DMS 273 (cell line): ENCODE data around the gene IL20RA.

Experiments
- DNase-seq: peaks from one replicate; lab custom pipeline; 2025; ENCODE audit not compliant: unreplicated experiment; lab: John Stamatoyannopoulos, UW

IL20RA gene

GRCh38 chr6:137045222-137045789, 541 bp upstream of the IL20RA start:
- DNase-seq: no peak

- DNase-seq: peak; percentile 82
These were observed 927 bp downstream of the IL20RA start for GRCh38 chr6:137043710-137044365.

GRCh38 chr6:137040393-137040792, 4.4 kb downstream of the IL20RA start:
- DNase-seq: no peak

GRCh38 chr6:137039010-137039409, 5.8 kb downstream of the IL20RA start:
- no peak for DNase-seq

GRCh38 chr6:137036566-137037300, 8.0 kb downstream of the IL20RA start:
- peak; percentile 35 for DNase-seq

DNA sequence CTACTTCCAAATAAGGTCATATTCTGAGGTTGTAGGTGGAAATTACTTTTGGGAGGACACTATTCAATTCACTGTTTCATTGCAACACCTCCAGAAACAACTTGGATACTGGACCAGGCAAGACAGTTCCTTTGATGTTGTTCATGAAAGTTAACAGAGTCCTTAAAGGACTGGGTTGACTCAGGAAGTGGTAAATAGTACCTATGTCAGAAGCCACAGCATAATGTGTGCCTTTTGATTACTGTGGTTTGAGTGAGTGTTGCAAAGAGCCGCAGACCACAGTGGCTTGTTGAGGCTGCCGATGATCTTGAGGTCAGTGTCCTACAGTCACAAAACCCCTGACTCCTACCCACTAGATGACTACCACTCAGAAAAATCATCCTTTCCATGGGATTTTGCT, 10.9 kb downstream of the IL20RA start:
- no peak for DNase-seq

DNA sequence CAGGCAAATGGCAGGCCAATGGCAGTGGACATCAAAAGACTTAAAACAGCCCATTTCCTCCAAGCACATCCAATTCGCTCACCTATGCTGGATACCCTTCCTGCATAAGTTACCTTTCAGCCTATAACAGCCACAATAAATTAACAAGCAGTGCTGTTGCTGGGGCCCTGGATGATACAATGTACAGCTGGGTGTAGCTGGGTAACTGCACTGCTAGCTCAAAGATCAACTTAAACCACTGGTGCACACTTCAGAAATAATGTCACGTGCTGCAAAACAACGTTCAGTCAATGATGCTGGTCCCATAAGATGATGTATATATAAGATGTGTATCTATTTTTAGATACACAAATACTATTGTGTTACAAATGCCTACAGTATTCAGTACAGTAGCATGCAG, 13.6 kb downstream of the IL20RA start:
- DNase-seq: no peak

DNA sequence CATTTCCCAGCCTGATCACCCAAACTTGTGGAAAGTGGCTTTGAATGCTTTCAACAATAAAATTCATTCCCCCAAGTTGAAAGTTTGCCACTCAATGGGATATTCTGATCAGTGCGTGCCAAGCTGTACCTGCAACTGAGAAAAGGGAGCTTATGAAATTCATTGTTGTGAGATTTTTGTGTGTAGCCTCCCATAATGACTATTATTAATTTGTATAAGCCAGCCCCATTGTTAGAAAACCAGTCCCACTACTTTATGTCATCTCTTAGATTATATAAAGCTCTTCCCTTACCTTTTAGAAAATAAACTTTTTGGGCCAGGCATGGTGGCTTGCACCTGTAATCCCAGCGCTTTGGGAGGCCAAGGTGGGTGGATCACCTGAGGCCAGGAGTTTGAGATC, 15.9 kb downstream of the IL20RA start:
- no peak for DNase-seq

DNA sequence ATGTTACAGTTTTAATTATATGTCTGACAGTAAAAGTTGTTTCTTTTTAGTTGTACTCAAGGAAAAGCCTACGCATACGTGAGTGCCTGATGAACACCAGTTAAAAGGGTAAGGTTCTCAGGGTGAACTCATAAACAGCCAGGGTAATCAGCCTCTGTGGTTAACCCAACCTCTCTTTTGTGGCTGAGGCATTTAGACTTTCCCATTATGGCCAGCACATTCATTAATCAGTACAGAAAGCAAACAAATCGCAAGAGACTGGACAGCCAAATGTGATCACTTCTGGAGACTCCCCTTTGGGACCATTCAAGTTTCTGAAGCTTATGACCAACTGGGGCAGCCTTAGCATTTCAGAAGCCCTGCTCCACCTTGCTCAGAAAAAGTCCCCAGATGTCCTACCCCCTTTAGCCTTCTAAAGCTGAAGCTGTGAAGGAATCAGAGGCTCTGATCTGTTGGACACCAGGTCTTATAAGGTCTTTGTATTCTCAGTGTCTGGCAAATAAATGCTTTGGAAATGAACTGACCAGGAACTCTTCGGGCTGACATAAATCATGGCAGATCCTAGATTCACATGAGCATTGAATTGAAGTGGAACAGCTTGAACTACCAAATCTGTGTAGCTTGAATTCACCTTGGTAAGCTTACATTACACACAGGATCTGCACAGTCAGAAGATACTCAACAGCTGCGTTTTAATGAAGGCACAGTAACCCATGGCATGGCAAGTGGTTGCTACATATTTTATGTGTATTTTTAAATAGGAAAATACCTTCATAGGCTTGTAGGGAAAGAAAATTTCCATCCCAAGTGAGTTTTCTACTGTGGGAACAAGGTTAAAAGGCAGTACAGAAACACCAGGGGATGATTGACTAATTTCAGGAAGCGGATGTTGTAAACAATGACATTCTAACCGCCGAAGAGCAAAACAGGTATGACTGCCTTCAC, 18.7 kb downstream of the IL20RA start:
- DNase-seq: no peak

DNA sequence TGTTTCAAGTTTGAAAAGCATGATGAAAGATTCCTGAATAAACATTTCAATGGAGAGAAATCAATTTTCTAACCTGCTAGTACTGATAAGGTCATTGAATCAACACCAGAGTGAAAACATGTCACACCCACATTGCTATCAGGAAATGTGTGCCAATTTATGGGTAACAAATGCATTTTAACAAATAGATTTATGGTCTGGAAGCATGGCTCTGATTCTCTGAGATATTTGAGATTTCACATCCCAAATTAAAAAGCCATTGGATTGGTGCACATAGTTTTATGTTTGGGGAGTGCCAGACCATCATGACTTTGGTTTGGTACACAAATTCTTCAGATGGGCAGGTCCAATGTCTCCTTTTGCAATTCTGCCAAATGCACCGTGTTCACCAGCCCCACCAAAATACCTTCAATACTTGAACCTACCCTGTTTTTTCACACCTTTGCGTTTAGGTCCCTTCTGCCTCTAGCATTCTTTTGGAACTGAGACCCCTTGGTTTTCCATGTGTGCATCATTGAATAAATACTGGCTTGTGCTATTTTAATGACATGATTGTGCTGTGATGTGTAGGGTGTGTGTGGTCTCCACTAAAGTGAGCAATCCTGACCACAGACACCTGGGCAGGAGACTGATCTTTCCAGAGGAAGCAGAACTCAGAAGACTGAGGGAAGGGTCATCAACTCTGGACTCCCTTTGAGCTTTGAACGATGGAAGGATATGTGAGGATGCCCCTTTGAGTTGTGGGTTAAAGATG, 20.4 kb downstream of the IL20RA start:
- no peak for DNase-seq

- DNase-seq: no peak
These were observed 24.0 kb downstream of the IL20RA start for GRCh38 chr6:137020776-137021175.

DNA sequence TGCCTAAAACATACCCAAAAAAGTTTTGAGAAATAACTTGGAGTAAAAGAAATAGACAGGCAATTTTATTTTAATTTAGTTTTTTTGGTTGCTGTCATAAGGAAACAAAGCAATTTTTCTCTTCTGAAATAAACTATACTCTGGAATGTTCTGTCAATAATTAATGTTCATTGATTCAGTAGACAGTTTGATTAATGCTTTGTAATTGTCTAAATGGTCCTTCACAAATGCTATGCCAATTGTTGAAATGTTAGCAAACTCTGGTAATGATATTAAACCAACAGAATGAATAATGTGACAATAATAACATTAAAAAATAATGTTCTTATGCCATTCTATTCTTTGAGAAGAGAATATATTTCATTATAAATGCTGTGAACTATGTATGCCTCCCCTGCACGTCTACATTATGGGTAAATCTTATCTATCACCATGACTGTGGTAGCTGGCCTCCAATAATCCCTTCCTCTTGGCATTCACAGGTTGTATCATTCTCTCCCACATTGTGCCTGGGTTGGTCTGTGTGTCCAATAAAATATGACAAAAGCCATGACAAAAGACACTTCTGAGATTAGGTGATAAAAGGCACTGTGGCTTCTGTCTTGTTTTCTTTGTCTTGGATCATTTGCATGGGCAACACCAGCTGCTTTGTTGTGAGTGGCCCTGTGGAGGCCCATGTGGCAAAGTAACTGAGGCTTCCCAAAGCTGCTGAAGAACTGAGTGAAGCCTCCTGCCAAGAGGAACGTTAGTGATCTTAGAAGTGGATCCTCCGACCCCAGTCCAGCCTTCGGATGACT, 25.1 kb downstream of the IL20RA start:
- no peak for DNase-seq

DNA sequence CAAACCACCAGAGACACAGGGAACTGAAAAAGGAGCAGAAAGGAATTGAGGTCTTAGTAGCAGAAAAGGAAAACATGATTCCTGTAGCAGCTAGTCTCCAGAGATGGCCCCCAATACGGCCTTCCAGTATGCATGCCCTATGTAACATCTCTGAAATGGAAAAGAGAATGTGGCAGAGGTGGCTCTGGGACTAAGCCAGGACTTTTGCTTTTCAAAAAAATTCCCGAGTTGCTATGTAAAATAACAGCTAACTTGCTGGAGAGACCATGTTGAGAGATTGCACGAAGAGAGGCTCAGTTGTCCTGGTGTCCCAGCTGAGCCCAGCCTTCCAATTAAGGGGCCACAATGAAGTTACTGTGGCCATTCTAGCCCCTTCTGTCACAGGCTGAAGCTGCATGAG, 27.7 kb downstream of the IL20RA start:
- no peak for DNase-seq

- no peak for DNase-seq
These were observed 28.4 kb downstream of the IL20RA start for GRCh38 chr6:137016356-137016755.

GRCh38 chr6:137015943-137016342, 28.8 kb downstream of the IL20RA start:
- DNase-seq: no peak

- peak; percentile 63 for DNase-seq
These were observed 30.8 kb downstream of the IL20RA start for GRCh38 chr6:137013738-137014602.

- DNase-seq: no peak
These were observed 31.7 kb downstream of the IL20RA start for GRCh38 chr6:137013031-137013430.

GRCh38 chr6:137011406-137011805, 33.4 kb downstream of the IL20RA start:
- DNase-seq: no peak
